Measurements from ENCODE around the gene TSPAN14. TPM values are rescaled to one million over a fixed set of nuclear protein-coding genes. Genes with fewer than 3 reads are reported as not detected.

TSPAN14 gene
- 106 to 151 TPM (median 131 TPM) in 5 replicates for total RNA-seq (2022; extraction: Qiagen RNA extraction; ENCODE audit: low read depth)

GRCh38 chr10:80453842-80454512 lies at the start of gene TSPAN14:
Gene TSPAN14 (plus strand): TSS chr10:80454310. CDS start chr10:80489234, 34,924 bp downstream.

GRCh38 chr10:80408242-80409101 lies 45.6 kb upstream of the TSPAN14 start, which contains the start of gene PRXL2A:
Gene PRXL2A (plus strand): TSS chr10:80408551. CDS start chr10:80420468, 11,917 bp downstream.

GRCh38 chr10:80537736-80538480 lies 83.8 kb downstream of the TSPAN14 start, which contains the start of gene SH2D4B:
Gene SH2D4B (plus strand): TSS chr10:80537902. CDS start chr10:80538332, 430 bp downstream.

Other genes starting within 250 kb of the TSPAN14 start
- gene ANXA11, start 248.8 kb upstream of the TSPAN14 start, total RNA-seq (2022; extraction: Qiagen RNA extraction; ENCODE audit: low read depth): 167 to 255 TPM (median 199 TPM) in 5 replicates
- gene MAT1A, start 164.7 kb upstream of the TSPAN14 start, total RNA-seq (2022; extraction: Qiagen RNA extraction; ENCODE audit: low read depth): 0.09 to 0.22 TPM in 2 of 5 replicates, not detected in the others
- gene DYDC1, start 97.6 kb upstream of the TSPAN14 start, total RNA-seq (2022; extraction: Qiagen RNA extraction; ENCODE audit: low read depth): not detected in 5 replicates
- gene DYDC2, start 97.5 kb upstream of the TSPAN14 start, total RNA-seq (2022; extraction: Qiagen RNA extraction; ENCODE audit: low read depth): 0.07 to 0.16 TPM (median 0.13 TPM) in 3 of 5 replicates, not detected in the others
- 40.7 to 49.9 TPM (median 45.7 TPM) in 5 replicates for gene PRXL2A, start 45.8 kb upstream of the TSPAN14 start, total RNA-seq (2022; extraction: Qiagen RNA extraction; ENCODE audit: low read depth)
- gene SH2D4B, start 83.6 kb downstream of the TSPAN14 start, total RNA-seq (2022; extraction: Qiagen RNA extraction; ENCODE audit: low read depth): not detected in 5 replicates